ENCODE data around the gene CITED4.

CITED4 gene

GRCh38 chr1:40905061-40905460, 42.9 kb upstream of the CITED4 start:
- Histone ChIP-seq H3K4me2 (ENCODE audit: low read depth, low read length, poor library complexity, severe bottlenecking) (no peak overlapping the region), H4K20me1 (ENCODE audit: insufficient read depth, low read length, poor library complexity, severe bottlenecking) (no peaks in the 10 kb centered on the region), H3K79me2 (ENCODE audit: insufficient read depth, low read length) (no peaks in the 10 kb centered on the region), H3K27me3 (ENCODE audit: insufficient read depth, low read length, poor library complexity, severe bottlenecking) (no peaks in the 10 kb centered on the region), H3K36me3 (ENCODE audit: insufficient read depth, low read length) (no peaks in the 10 kb centered on the region), H2AFZ (ENCODE audit: low read length) (no peak overlapping the region), H3K4me1 (ENCODE audit: insufficient read depth, low read length, poor library complexity, severe bottlenecking) (no peaks in the 10 kb centered on the region), H3K9ac (ENCODE audit: low read depth, low read length, poor library complexity, severe bottlenecking) (no peak overlapping the region), H3K4me3 (ENCODE audit: low read length, poor library complexity, severe bottlenecking) (no peak overlapping the region), H3K9me3 (ENCODE audit: insufficient read depth, low read depth, low read length) (no peaks in the 10 kb centered on the region), H3F3A (ENCODE audit: low read depth) (no peaks in the 10 kb centered on the region), H3K9me2 (replicated peaks; ENCODE audit: low read depth, low read length) (no peaks in the 10 kb centered on the region)
- TF ChIP-seq CTCF (conservative IDR thresholded peaks at IDR 0.05; ENCODE audit: low read length), result no peak
- no peak for TF ChIP-seq EZH2phosphoT487 (IDR thresholded peaks at IDR 0.05; ENCODE audit: borderline replicate concordance)

GRCh38 chr1:40903106-40903505, 40.9 kb upstream of the CITED4 start:
- Histone ChIP-seq H3K4me2 (ENCODE audit: low read depth, low read length, poor library complexity, severe bottlenecking) (no peak overlapping the region), H3K4me3 (ENCODE audit: low read length, poor library complexity, severe bottlenecking) (no peak overlapping the region), H4K20me1 (ENCODE audit: insufficient read depth, low read length, poor library complexity, severe bottlenecking) (no peaks in the 10 kb centered on the region), H3K36me3 (ENCODE audit: insufficient read depth, low read length) (no peaks in the 10 kb centered on the region), H3K79me2 (ENCODE audit: insufficient read depth, low read length) (no peaks in the 10 kb centered on the region), H3K4me1 (ENCODE audit: insufficient read depth, low read length, poor library complexity, severe bottlenecking) (no peaks in the 10 kb centered on the region), H2AFZ (ENCODE audit: low read length) (no peak overlapping the region), H3K27me3 (ENCODE audit: insufficient read depth, low read length, poor library complexity, severe bottlenecking) (no peaks in the 10 kb centered on the region), H3K9ac (ENCODE audit: low read depth, low read length, poor library complexity, severe bottlenecking) (no peak overlapping the region), H3K9me2 (replicated peaks; ENCODE audit: low read depth, low read length) (no peaks in the 10 kb centered on the region), H3F3A (ENCODE audit: low read depth) (no peaks in the 10 kb centered on the region), H3K9me3 (ENCODE audit: insufficient read depth, low read depth, low read length) (no peaks in the 10 kb centered on the region)
- TF ChIP-seq CTCF (conservative IDR thresholded peaks at IDR 0.05; ENCODE audit: low read length) (no peak), EZH2phosphoT487 (IDR thresholded peaks at IDR 0.05; ENCODE audit: borderline replicate concordance) (no peak)

- no peaks in the 10 kb centered on the region for H3K79me2 ChIP-seq (ENCODE audit: insufficient read depth, low read length)
- H4K20me1 ChIP-seq (ENCODE audit: insufficient read depth, low read length, poor library complexity, severe bottlenecking), result no peaks in the 10 kb centered on the region
- H3F3A ChIP-seq (ENCODE audit: low read depth), result no peaks in the 10 kb centered on the region
- H3K4me3 ChIP-seq (ENCODE audit: low read length, poor library complexity, severe bottlenecking), result no peak overlapping the region
- no peak overlapping the region for H3K4me2 ChIP-seq (ENCODE audit: low read depth, low read length, poor library complexity, severe bottlenecking)
- TF ChIP-seq CTCF (conservative IDR thresholded peaks at IDR 0.05; ENCODE audit: low read length), result no peak
- no peak for TF ChIP-seq EZH2phosphoT487 (IDR thresholded peaks at IDR 0.05; ENCODE audit: borderline replicate concordance)
- no peaks in the 10 kb centered on the region for H3K36me3 ChIP-seq (ENCODE audit: insufficient read depth, low read length)
- no peak overlapping the region for H3K9ac ChIP-seq (ENCODE audit: low read depth, low read length, poor library complexity, severe bottlenecking)
- H2AFZ ChIP-seq (ENCODE audit: low read length), result peak overlapping the region; percentile 56; the same call in 1 of the 2 replicates
- H3K9me2 ChIP-seq (replicated peaks; ENCODE audit: low read depth, low read length), result no peaks in the 10 kb centered on the region
- no peaks in the 10 kb centered on the region for H3K27me3 ChIP-seq (ENCODE audit: insufficient read depth, low read length, poor library complexity, severe bottlenecking)
- no peaks in the 10 kb centered on the region for H3K9me3 ChIP-seq (ENCODE audit: insufficient read depth, low read depth, low read length)
- H3K4me1 ChIP-seq (ENCODE audit: insufficient read depth, low read length, poor library complexity, severe bottlenecking), result no peaks in the 10 kb centered on the region
Observed at GRCh38 chr1:40901886-40902852, 40.0 kb upstream of the CITED4 start.

All from Loucy (cell line).